HG02840 (cell line): Measurements from ENCODE around the gene MBNL2.

Experiments
- ATAC-seq: cut with Tn5 transposase; IDR thresholded peaks from one replicate; pipeline ENCODE4 v1.9.1; 2021; ENCODE audit warnings: mild to moderate bottlenecking, moderate library complexity, moderate number of reproducible peaks; ENCODE audit not compliant: unreplicated experiment, low FRiP score

Gene MBNL2

GRCh38 chr13:97267418-97268059 lies 45.4 kb downstream of the MBNL2 start:
- ATAC-seq = no peak

GRCh38 chr13:97268772-97269171 lies 46.6 kb downstream of the MBNL2 start:
- no peak for ATAC-seq

- no peak for ATAC-seq
Observed at GRCh38 chr13:97269603-97270002, 47.5 kb downstream of the MBNL2 start.

- ATAC-seq = no peak
Observed at GRCh38 chr13:97272526-97272925, 50.4 kb downstream of the MBNL2 start.

- no peak for ATAC-seq
Observed at GRCh38 chr13:97273341-97273831, 51.3 kb downstream of the MBNL2 start.

GRCh38 chr13:97274829-97275649 lies 52.9 kb downstream of the MBNL2 start:
- ATAC-seq = no peak

GRCh38 chr13:97275776-97276501 lies 53.8 kb downstream of the MBNL2 start:
- ATAC-seq = no peak

- ATAC-seq = peak; percentile 59
Observed at GRCh38 chr13:97276862-97277269, 54.7 kb downstream of the MBNL2 start.

- ATAC-seq = no peak
Observed at GRCh38 chr13:97278435-97279411, 56.6 kb downstream of the MBNL2 start.

GRCh38 chr13:97279913-97280312 lies 57.8 kb downstream of the MBNL2 start:
- ATAC-seq = no peak

GRCh38 chr13:97280478-97280877 lies 58.3 kb downstream of the MBNL2 start:
- no peak for ATAC-seq

GRCh38 chr13:97281028-97281427 lies 58.9 kb downstream of the MBNL2 start:
- no peak for ATAC-seq

GRCh38 chr13:97282705-97283104 lies 60.6 kb downstream of the MBNL2 start:
- ATAC-seq = no peak

- ATAC-seq = no peak
Observed at GRCh38 chr13:97283888-97284287, 61.8 kb downstream of the MBNL2 start.

- ATAC-seq = no peak
Observed at GRCh38 chr13:97284558-97284957, 62.4 kb downstream of the MBNL2 start.

- no peak for ATAC-seq
Observed at GRCh38 chr13:97285221-97285955, 63.3 kb downstream of the MBNL2 start.

GRCh38 chr13:97286317-97287046 lies 64.3 kb downstream of the MBNL2 start:
- ATAC-seq = no peak

- no peak for ATAC-seq
Observed at GRCh38 chr13:97287047-97287383, 64.9 kb downstream of the MBNL2 start.

- ATAC-seq = no peak
Observed at GRCh38 chr13:97288486-97288900, 66.4 kb downstream of the MBNL2 start.
